Measurements from ENCODE around the gene NR6A1.

Gene NR6A1

GRCh38 chr9:124520206-124520596 lies 250.9 kb downstream of the NR6A1 start:
- Histone ChIP-seq H3K36me3 (no peaks in the 10 kb centered on the region), H3K4me1 (no peaks in the 10 kb centered on the region), H3K9me3 (no peaks in the 10 kb centered on the region), H3K27me3 (no peaks in the 10 kb centered on the region), H3K4me3 (ENCODE audit: low read depth, low read length) (no peak overlapping the region)
- DNase-seq = no peak
- TF ChIP-seq CTCF (IDR thresholded peaks at IDR 0.05; ENCODE audit: low read depth, low read length) = no peak

- Histone ChIP-seq H3K4me1 (no peaks in the 10 kb centered on the region), H3K4me3 (ENCODE audit: low read depth, low read length) (no peak overlapping the region), H3K27me3 (no peaks in the 10 kb centered on the region), H3K36me3 (no peaks in the 10 kb centered on the region), H3K9me3 (no peaks in the 10 kb centered on the region)
- TF ChIP-seq CTCF (IDR thresholded peaks at IDR 0.05; ENCODE audit: low read depth, low read length) = no peak
- no peak for DNase-seq
Observed at GRCh38 chr9:124518116-124518515, 253.0 kb downstream of the NR6A1 start.

GRCh38 chr9:124517600-124517999 lies 253.5 kb downstream of the NR6A1 start:
- DNase-seq = no peak
- H3K4me3 ChIP-seq (ENCODE audit: low read depth, low read length) = no peak overlapping the region
- H3K4me1 ChIP-seq = no peaks in the 10 kb centered on the region
- TF ChIP-seq CTCF (IDR thresholded peaks at IDR 0.05; ENCODE audit: low read depth, low read length) = no peak
- H3K9me3 ChIP-seq = no peaks in the 10 kb centered on the region
- H3K27me3 ChIP-seq = no peaks in the 10 kb centered on the region
- no peaks in the 10 kb centered on the region for H3K36me3 ChIP-seq

DNA sequence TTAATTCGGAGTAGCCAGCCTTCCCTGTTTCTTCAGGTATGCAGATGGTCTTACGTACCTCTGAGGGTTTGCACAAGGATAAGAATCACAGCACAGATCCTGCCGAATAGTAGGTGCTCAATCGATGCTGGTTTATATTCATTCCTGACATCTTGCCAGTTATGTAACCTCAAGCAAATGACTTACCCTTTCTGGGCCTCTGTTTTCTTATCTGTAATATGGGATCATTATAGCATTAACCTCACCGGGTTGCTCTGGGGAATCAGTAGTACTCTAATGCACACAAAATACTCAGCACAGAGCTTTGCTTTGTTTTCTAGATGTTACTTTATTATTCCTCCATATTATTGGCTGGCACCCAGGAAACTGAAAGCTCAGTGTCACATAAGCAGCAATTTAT lies 256.2 kb downstream of the NR6A1 start:
- H3K27me3 ChIP-seq = no peaks in the 10 kb centered on the region

DNA sequence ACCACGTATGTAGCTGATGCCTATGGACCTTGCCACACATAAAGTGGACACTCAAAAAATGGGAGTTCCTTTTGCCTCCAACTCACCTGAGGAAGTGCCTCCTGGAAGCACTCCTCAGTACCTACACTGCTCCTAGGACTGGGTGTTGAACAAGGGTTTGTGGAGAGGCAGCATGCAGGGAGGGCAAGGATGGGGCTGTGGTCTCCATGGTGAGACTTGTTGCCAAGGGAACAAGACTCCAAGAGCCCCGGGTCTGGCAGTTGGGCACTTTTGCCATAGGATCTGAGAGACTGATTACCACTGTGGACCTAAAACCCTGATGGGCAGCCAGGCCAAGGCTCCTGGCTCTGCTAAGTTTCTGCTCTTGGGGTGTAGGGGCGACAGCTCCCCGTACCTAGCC lies 257.0 kb downstream of the NR6A1 start:
- TF ChIP-seq CTCF (IDR thresholded peaks at IDR 0.05; ENCODE audit: low read depth, low read length) = no peak
- Histone ChIP-seq H3K27me3 (no peaks in the 10 kb centered on the region), H3K4me1 (peaks cover 7% of the 10 kb centered on the region; the same call in 1 of the 2 replicates), H3K36me3 (no peaks in the 10 kb centered on the region), H3K9me3 (no peaks in the 10 kb centered on the region), H3K4me3 (ENCODE audit: low read depth, low read length) (no peak overlapping the region)
- no peak for DNase-seq

More for the DNA sequence above, 256.2 kb downstream of the NR6A1 start:
- TF ChIP-seq CTCF (IDR thresholded peaks at IDR 0.05; ENCODE audit: low read depth, low read length) = no peak
- H3K36me3 ChIP-seq = no peaks in the 10 kb centered on the region
- peaks cover 7% of the 10 kb centered on the region; the same call in 1 of the 2 replicates for H3K4me1 ChIP-seq
- H3K9me3 ChIP-seq = no peaks in the 10 kb centered on the region
- DNase-seq = no peak
- H3K4me3 ChIP-seq (ENCODE audit: low read depth, low read length) = no peak overlapping the region

DNA sequence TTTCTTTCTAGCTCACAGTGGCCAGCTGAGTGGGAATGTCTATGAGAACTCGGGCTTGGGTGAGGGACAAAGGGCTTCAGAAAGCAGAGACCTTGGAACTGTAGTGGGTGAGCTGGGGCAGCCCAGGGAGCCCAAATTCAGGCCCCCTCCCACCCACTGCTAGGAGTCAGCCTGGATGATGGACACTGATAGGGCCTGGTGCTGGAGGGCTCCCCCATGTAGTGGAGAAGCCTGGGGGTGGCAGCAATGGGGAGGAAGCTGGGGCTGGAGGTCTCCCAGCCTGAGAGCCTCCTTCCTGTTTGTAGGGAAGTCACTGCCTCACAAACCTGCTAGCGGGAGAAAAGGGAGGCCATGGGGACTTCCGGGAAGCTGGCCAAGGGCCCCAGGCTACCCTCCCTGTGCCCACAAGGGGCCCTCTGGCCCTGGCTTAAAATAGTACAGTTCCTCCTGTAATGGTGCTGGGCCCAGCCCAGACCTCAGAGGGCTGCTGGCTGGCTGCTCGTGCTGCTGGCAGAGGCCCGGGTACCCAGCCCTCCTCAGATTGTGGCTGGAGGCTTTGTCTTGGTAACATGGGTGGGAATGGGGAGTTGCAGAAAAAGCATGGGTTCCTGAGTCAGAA lies 257.6 kb downstream of the NR6A1 start:
- no peak overlapping the region for H3K4me3 ChIP-seq (ENCODE audit: low read depth, low read length)
- no peaks in the 10 kb centered on the region for H3K36me3 ChIP-seq
- H3K4me1 ChIP-seq = peaks cover 7% of the 10 kb centered on the region; the same call in 1 of the 2 replicates
- H3K27me3 ChIP-seq = no peaks in the 10 kb centered on the region
- no peak for TF ChIP-seq CTCF (IDR thresholded peaks at IDR 0.05; ENCODE audit: low read depth, low read length)
- H3K9me3 ChIP-seq = no peaks in the 10 kb centered on the region
- DNase-seq = no peak
